Effector memory CD4-positive, alpha-beta T cell (primary cell): Measurements from ENCODE around the gene TNFAIP8L3.

ENCODE experiments used
- DNase-seq, 3 donors: peaks; one replicate each; pipeline ENCODE4 v3.0.0-alpha.2; 2020
- H3K27ac ChIP-seq: 2 replicates; pipeline ENCODE4 v1.7.0; 2013; ENCODE audit warnings: mild to moderate bottlenecking, low read length, moderate library complexity; ENCODE audit not compliant: insufficient read depth, poor library complexity, severe bottlenecking
- H3K27me3 ChIP-seq: replicated peaks from 2 replicates; pipeline ENCODE4 v1.7.0; 2013; ENCODE audit warnings: mild to moderate bottlenecking, low read length; ENCODE audit not compliant: insufficient read depth, control insufficient read depth, poor library complexity, severe bottlenecking
- H3K36me3 ChIP-seq: 2 replicates; pipeline ENCODE4 v1.7.0; 2013; ENCODE audit warnings: mild to moderate bottlenecking, low read length, moderate library complexity; ENCODE audit not compliant: control insufficient read depth, insufficient read depth
- H3K4me1 ChIP-seq: 2 replicates; pipeline ENCODE4 v1.7.0; 2013; ENCODE audit warnings: low read length, mild to moderate bottlenecking; ENCODE audit not compliant: control insufficient read depth, insufficient read depth, poor library complexity, severe bottlenecking
- H3K4me3 ChIP-seq: 2 replicates; pipeline ENCODE4 v1.7.0; 2013; ENCODE audit warnings: low read length, low read depth, mild to moderate bottlenecking; ENCODE audit not compliant: insufficient read depth, poor library complexity, severe bottlenecking
- H3K9me3 ChIP-seq: 2 replicates; pipeline ENCODE4 v1.7.0; 2013; ENCODE audit warnings: mild to moderate bottlenecking, low read length, moderate library complexity; ENCODE audit not compliant: control insufficient read depth

TNFAIP8L3 gene

DNA sequence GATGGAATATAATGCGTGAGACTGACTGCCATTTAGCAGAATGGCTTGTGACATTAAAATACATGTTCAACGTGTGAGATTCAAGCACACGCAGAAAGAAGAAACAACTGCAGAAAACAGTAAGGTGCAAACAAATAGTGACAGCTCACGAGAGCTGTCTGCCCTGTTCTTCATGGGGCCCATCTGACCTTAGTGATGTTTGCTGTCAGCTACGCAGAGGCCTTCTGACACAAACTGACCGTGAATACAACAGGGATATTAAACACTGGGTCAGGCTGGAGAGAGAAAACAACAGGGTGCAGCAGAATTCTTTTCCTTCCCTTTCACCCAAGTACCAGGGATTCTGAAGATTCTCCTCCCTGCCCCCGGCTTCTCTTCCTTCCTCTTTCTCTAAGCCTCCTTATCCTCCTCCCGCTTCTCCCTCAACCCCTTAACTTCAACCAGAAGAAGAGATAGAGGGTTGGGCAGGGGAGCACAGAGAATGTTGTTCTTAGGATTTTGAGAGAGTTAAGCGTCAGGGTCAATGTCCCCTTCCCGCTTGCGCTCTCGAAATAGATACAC lies 2.1 kb downstream of the TNFAIP8L3 start:
- Histone ChIP-seq H3K27ac (no peak overlapping the region), H3K9me3 (no peaks in the 10 kb centered on the region), H3K27me3 (peaks cover 5% of the 10 kb centered on the region), H3K4me1 (peaks cover 10% of the 10 kb centered on the region), H3K4me3 (no peak overlapping the region), H3K36me3 (no peaks in the 10 kb centered on the region)
- no peak for DNase-seq

GRCh38 chr15:51090753-51091152 lies 4.0 kb downstream of the TNFAIP8L3 start:
- peaks cover 5% of the 10 kb centered on the region for H3K27me3 ChIP-seq
- no peaks in the 10 kb centered on the region for H3K9me3 ChIP-seq
- no peak overlapping the region for H3K4me3 ChIP-seq
- no peak for DNase-seq
- peaks cover 10% of the 10 kb centered on the region for H3K4me1 ChIP-seq
- no peaks in the 10 kb centered on the region for H3K36me3 ChIP-seq
- H3K27ac ChIP-seq, result no peak overlapping the region

DNA sequence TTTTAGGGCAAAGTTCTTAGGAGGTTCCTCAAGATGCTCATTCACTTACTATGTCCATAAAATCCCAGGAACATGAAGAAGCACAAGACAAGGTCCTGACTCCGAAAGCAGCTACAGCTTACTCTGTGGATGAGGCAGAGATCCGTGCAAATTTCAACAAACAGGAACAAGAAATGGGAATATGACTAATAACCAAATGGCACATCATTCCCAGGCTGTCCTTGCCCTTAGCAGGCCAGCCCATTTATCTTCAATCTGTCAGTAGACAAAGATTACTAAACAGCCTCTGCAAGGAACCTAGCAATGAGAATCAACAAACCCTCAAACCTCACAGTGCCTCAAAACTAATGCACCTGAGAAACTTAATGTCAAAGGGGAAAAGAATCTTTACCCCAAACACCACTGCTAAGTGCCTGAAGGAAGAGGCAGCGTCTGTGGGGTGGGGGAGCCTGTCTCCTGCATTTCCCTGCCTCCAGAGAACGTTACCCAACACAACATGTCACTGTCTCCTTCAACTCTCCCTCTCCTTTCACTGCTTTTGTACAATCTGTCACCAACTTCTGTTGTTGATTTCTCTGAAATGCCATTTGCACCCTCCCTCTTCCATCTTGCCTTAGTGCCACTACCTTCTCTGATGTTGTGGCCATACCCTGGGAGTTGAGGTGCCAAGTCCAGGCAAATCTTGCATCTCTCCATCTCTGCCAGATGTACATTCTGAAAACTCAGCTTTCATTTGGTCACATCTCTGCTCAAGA lies 4.8 kb downstream of the TNFAIP8L3 start:
- H3K4me1 ChIP-seq, result peaks cover 10% of the 10 kb centered on the region
- H3K27ac ChIP-seq, result no peak overlapping the region
- H3K4me3 ChIP-seq, result no peak overlapping the region
- H3K36me3 ChIP-seq, result no peaks in the 10 kb centered on the region
- no peaks in the 10 kb centered on the region for H3K9me3 ChIP-seq
- DNase-seq, result no peak
- peaks cover 5% of the 10 kb centered on the region for H3K27me3 ChIP-seq

GRCh38 chr15:51089041-51089440 lies 5.7 kb downstream of the TNFAIP8L3 start:
- peaks cover 5% of the 10 kb centered on the region for H3K27me3 ChIP-seq
- no peaks in the 10 kb centered on the region for H3K9me3 ChIP-seq
- H3K4me1 ChIP-seq, result peaks cover 7% of the 10 kb centered on the region
- no peaks in the 10 kb centered on the region for H3K36me3 ChIP-seq
- no peak overlapping the region for H3K27ac ChIP-seq
- no peak for DNase-seq
- no peak overlapping the region for H3K4me3 ChIP-seq

GRCh38 chr15:51088585-51088984 lies 6.1 kb downstream of the TNFAIP8L3 start:
- DNase-seq, result no peak
- Histone ChIP-seq H3K36me3 (no peaks in the 10 kb centered on the region), H3K27me3 (peaks cover 5% of the 10 kb centered on the region), H3K4me1 (peaks cover 2% of the 10 kb centered on the region), H3K27ac (no peak overlapping the region), H3K9me3 (no peaks in the 10 kb centered on the region), H3K4me3 (no peak overlapping the region)

DNA sequence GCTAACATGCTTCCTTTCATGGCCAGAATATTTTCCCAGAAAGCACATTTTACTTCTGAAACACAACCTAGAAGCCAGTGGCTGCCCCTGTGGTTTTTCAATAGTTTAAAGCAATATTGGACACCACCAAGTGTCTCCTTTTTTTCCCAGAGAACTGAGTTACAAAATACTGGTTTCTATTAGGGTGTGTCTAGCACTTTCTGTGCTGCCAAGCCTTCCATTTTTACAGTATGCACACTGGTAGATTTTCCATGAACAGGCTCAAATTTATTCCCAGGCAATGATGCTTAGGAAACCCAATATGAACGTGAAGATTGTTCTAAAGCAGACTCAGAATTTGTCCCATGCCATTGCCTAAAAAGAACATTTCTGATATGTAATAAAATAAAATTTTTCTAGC lies 7.2 kb downstream of the TNFAIP8L3 start:
- Histone ChIP-seq H3K9me3 (no peaks in the 10 kb centered on the region), H3K27ac (no peak overlapping the region), H3K4me3 (no peak overlapping the region), H3K4me1 (no peaks in the 10 kb centered on the region), H3K36me3 (no peaks in the 10 kb centered on the region), H3K27me3 (peaks cover 5% of the 10 kb centered on the region)
- no peak for DNase-seq

DNA sequence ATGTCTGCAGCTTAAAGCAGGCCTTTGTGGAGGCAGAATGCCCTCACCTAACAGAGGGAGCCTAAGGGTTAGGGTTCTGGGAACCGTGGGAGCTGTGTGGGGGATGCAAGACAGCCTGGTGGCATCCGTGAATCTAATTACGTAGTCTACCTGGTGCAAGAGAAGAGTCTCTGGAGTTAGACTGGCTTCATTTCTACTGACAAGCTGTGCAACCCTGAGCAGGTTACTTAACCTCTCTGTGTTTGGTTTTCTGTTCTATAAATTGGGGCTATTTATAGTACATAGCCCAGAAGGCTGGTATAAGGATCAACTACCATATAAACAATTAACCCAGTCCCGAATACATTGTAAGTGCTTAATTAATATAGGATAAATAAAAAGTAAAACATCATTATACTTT lies 8.3 kb downstream of the TNFAIP8L3 start:
- Histone ChIP-seq H3K4me1 (no peaks in the 10 kb centered on the region), H3K27me3 (peaks cover 5% of the 10 kb centered on the region), H3K9me3 (no peaks in the 10 kb centered on the region), H3K27ac (no peak overlapping the region), H3K4me3 (no peak overlapping the region), H3K36me3 (no peaks in the 10 kb centered on the region)
- DNase-seq, result no peak

DNA sequence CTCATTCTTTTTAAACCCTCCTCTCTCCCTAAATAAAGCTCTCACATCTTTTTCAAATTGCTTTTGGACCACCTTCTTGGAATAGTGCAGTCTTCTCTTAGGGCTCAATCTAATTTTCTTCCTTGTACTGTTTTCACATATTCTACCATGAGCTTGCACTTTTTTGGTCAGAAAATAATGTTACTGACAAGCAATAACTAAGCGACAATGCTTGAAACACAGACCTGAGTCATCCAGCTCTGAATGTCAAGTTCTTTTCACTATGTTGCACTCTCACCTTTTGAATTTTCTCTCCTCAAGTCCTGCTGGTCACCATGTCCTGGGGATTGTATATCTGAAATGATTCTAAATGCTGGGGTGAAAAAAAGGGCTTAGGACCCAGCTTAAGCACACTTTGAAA lies 8.9 kb downstream of the TNFAIP8L3 start:
- Histone ChIP-seq H3K4me1 (no peaks in the 10 kb centered on the region), H3K9me3 (no peaks in the 10 kb centered on the region), H3K27ac (no peak overlapping the region), H3K4me3 (no peak overlapping the region), H3K27me3 (peaks cover 5% of the 10 kb centered on the region), H3K36me3 (no peaks in the 10 kb centered on the region)
- no peak for DNase-seq

- Histone ChIP-seq H3K36me3 (no peaks in the 10 kb centered on the region), H3K27ac (no peak overlapping the region), H3K4me1 (no peaks in the 10 kb centered on the region), H3K27me3 (peaks cover 1% of the 10 kb centered on the region), H3K4me3 (no peak overlapping the region), H3K9me3 (no peaks in the 10 kb centered on the region)
- no peak for DNase-seq
These were observed 11.0 kb downstream of the TNFAIP8L3 start for GRCh38 chr15:51083641-51084166.

- no peaks in the 10 kb centered on the region for H3K27me3 ChIP-seq
- H3K9me3 ChIP-seq, result no peaks in the 10 kb centered on the region
- H3K4me3 ChIP-seq, result no peak overlapping the region
- no peaks in the 10 kb centered on the region for H3K4me1 ChIP-seq
- DNase-seq, result no peak
- no peaks in the 10 kb centered on the region for H3K36me3 ChIP-seq
- H3K27ac ChIP-seq, result no peak overlapping the region
These were observed 12.5 kb downstream of the TNFAIP8L3 start for GRCh38 chr15:51082246-51082645.
